Activated naive CD4-positive, alpha-beta T cell treated with anti-CD3 and anti-CD28 coated beads, Interleukin-2, amount 10 ng/mL, durations not matched to agents 7 days and 5 days (primary cell): ENCODE data around the gene SLC23A2.
"Not testable (repeated sequence)": the region's sequence is repeated elsewhere in the genome, so short reads cannot be mapped to it uniquely, and the experiment has no call there.

Experiments used
- CTCF ChIA-PET: fragments of 350-600 bp; sonication (Branson Sonifier 250); formaldehyde crosslinking; loops from one replicate; lab custom pipeline; 2021; ENCODE audit warnings: antibody characterized with exemption; lab: Charles Lee
- DNase-seq: peaks from one replicate; pipeline ENCODE4 v3.0.0-alpha.2; 2020
- H3K27ac Mint-ChIP-seq: one replicate; pipeline ENCODE4 v1.8.0; 2021; ENCODE audit warnings: mild to moderate bottlenecking, moderate library complexity, mixed read lengths
- H3K27me3 Mint-ChIP-seq: one replicate; pipeline ENCODE4 v1.8.0; 2021; ENCODE audit warnings: mild to moderate bottlenecking, mixed read lengths
- H3K36me3 Mint-ChIP-seq: one replicate; pipeline ENCODE4 v1.8.0; 2021; ENCODE audit warnings: mixed read lengths
- H3K4me1 Mint-ChIP-seq: one replicate; pipeline ENCODE4 v1.8.0; 2021; ENCODE audit warnings: mixed read lengths
- H3K4me3 Mint-ChIP-seq: one replicate; pipeline ENCODE4 v1.8.0; 2021; ENCODE audit warnings: mild to moderate bottlenecking, moderate library complexity, mixed read lengths
- H3K9me3 Mint-ChIP-seq: one replicate; pipeline ENCODE4 v1.8.0; 2021; ENCODE audit warnings: mixed read lengths

The SLC23A2 gene

GRCh38 chr20:4999788-5000187, 1.5 kb downstream of the SLC23A2 start:
- H3K36me3 Mint-ChIP-seq: peaks cover 7% of the 10 kb centered on the region
- peak overlapping the region; percentile 71 for H3K27ac Mint-ChIP-seq
- no peak for DNase-seq
- peaks cover 35% of the 10 kb centered on the region for H3K4me1 Mint-ChIP-seq
- CTCF ChIA-PET: interaction anchor here (0.6 to 2.1 kb wide), 4 partner anchors 57 to 101 kb away, joined by 3 to 7 read pairs (median 4); no protein-coding TSS in a partner anchor
- peaks cover 15% of the 10 kb centered on the region for H3K27me3 Mint-ChIP-seq
- H3K9me3 Mint-ChIP-seq: no peaks in the 10 kb centered on the region
- H3K4me3 Mint-ChIP-seq: peak overlapping the region; percentile 84

DNA sequence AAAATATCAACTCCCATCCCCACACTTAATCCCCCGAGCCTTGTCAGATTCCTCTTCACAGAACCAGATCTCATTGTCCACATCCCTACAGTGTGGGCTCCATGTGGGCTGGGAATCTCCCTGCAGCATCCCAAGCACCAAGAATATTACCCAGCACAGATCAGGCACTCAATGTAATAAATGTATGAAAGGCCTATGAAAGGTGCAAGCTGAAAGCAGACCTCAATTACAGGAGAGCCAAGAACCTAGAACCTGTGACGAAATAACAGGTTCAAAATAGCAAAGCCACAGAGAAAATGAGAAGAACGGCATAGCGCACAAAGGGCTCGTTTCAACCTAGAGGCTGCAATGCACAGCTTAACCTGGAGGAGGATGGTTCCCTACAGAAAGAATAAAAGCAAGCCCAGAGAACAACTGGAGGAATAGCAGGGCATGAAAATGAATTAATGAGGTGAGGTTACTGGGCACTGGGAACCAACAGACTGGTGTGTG, 3.1 kb downstream of the SLC23A2 start:
- Mint-ChIP-seq H3K27me3 (peaks cover 4% of the 10 kb centered on the region), H3K4me1 (peaks cover 35% of the 10 kb centered on the region), H3K36me3 (peaks cover 7% of the 10 kb centered on the region), H3K27ac (no peak overlapping the region), H3K9me3 (no peaks in the 10 kb centered on the region), H3K4me3 (peak overlapping the region; percentile 27)
- CTCF ChIA-PET: interaction anchor here (0.6 to 1.3 kb wide), 3 partner anchors 36 to 116 kb away, joined by 3 read pairs; no protein-coding TSS in a partner anchor
- no peak for DNase-seq

DNA sequence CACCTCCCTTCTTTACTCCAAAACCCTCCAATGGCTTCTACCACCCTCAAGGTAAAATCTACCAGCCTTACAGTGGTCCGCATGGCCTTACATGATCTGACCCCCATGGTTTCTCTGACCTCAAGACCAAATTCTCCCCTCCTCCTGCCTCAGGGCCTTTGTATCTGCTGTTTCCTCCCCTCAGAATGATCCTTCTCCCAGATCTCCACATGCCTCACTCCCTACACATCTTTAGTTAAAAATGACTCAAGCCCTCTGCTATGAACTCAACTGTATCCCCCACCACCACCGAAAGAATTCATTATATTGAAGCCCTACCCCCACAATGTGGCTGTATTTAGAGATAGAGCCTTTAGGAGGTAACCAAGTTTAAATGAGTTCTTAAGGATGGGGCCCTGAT, 4.1 kb downstream of the SLC23A2 start:
- H3K4me1 Mint-ChIP-seq: peaks cover 35% of the 10 kb centered on the region
- no peaks in the 10 kb centered on the region for H3K27me3 Mint-ChIP-seq
- H3K4me3 Mint-ChIP-seq: no peak overlapping the region
- no peak for DNase-seq
- peaks cover 7% of the 10 kb centered on the region for H3K36me3 Mint-ChIP-seq
- H3K27ac Mint-ChIP-seq: no peak overlapping the region
- CTCF ChIA-PET: no interaction called here
- no peaks in the 10 kb centered on the region for H3K9me3 Mint-ChIP-seq

GRCh38 chr20:4989570-4989969, 11.7 kb downstream of the SLC23A2 start:
- Mint-ChIP-seq H3K4me3 (no peak overlapping the region), H3K9me3 (no peaks in the 10 kb centered on the region), H3K27ac (no peak overlapping the region), H3K4me1 (peaks cover 10% of the 10 kb centered on the region), H3K36me3 (peaks cover 2% of the 10 kb centered on the region), H3K27me3 (no peaks in the 10 kb centered on the region)
- no peak for DNase-seq
- CTCF ChIA-PET: no interaction called here

- CTCF ChIA-PET: no interaction called here
- Mint-ChIP-seq H3K4me1 (peaks cover 13% of the 10 kb centered on the region), H3K9me3 (no peaks in the 10 kb centered on the region), H3K4me3 (no peak overlapping the region), H3K36me3 (peaks cover 2% of the 10 kb centered on the region), H3K27ac (peak overlapping the region; percentile 43), H3K27me3 (no peaks in the 10 kb centered on the region)
- no peak for DNase-seq
These were observed 14.2 kb downstream of the SLC23A2 start for GRCh38 chr20:4987130-4987529.

GRCh38 chr20:4985658-4986057, 15.7 kb downstream of the SLC23A2 start:
- H3K27ac Mint-ChIP-seq: no peak overlapping the region
- CTCF ChIA-PET: no interaction called here
- H3K9me3 Mint-ChIP-seq: no peaks in the 10 kb centered on the region
- DNase-seq: no peak
- H3K4me3 Mint-ChIP-seq: no peak overlapping the region
- peaks cover 2% of the 10 kb centered on the region for H3K36me3 Mint-ChIP-seq
- no peaks in the 10 kb centered on the region for H3K27me3 Mint-ChIP-seq
- H3K4me1 Mint-ChIP-seq: peaks cover 14% of the 10 kb centered on the region

DNA sequence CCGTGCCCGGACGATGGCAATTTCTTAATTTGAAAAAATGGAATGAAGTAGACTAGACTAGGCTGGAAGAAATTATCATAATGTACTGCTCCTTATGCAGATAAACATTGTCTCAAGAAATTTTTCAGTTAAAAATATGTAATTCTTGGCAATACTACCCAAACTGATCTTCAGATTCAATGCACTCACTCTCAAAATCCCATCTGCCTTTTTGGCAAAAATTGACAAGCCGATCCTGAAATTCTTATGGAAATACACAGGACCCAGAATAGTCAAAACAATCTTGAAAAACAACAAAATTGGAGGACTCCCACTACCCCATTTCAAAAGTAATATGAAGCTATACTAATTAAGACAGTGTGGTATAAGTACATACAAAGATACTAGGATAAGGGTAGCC, 19.0 kb downstream of the SLC23A2 start:
- no peak for DNase-seq
- Mint-ChIP-seq H3K4me3 (no peak overlapping the region), H3K27ac (no peak overlapping the region), H3K9me3 (no peaks in the 10 kb centered on the region), H3K27me3 (no peaks in the 10 kb centered on the region), H3K36me3 (peaks cover 2% of the 10 kb centered on the region), H3K4me1 (peaks cover 11% of the 10 kb centered on the region)
- CTCF ChIA-PET: interaction anchor here (0.7 kb wide), 1 partner anchor 119 kb away, joined by 3 read pairs; no protein-coding TSS in a partner anchor

- Mint-ChIP-seq H3K4me1 (peaks cover 15% of the 10 kb centered on the region), H3K27ac (no peak overlapping the region), H3K27me3 (no peaks in the 10 kb centered on the region), H3K4me3 (no peak overlapping the region), H3K9me3 (no peaks in the 10 kb centered on the region), H3K36me3 (peaks cover 2% of the 10 kb centered on the region)
- DNase-seq: no peak
- CTCF ChIA-PET: no interaction called here
These were observed 21.4 kb downstream of the SLC23A2 start for GRCh38 chr20:4979841-4980410.

GRCh38 chr20:4978050-4978918, 23.0 kb downstream of the SLC23A2 start:
- CTCF ChIA-PET: interaction anchor here (0.9 kb wide), 2 partner anchors 16 to 27 kb away, joined by 3 to 4 read pairs; no protein-coding TSS in a partner anchor
- Mint-ChIP-seq H3K27ac (peak overlapping the region; percentile 64), H3K9me3 (no peaks in the 10 kb centered on the region), H3K27me3 (no peaks in the 10 kb centered on the region), H3K4me1 (peaks cover 29% of the 10 kb centered on the region), H3K4me3 (no peak overlapping the region), H3K36me3 (peaks cover 2% of the 10 kb centered on the region)
- DNase-seq: no peak

GRCh38 chr20:4976014-4976413, 25.3 kb downstream of the SLC23A2 start:
- H3K27me3 Mint-ChIP-seq, H3K27ac Mint-ChIP-seq, H3K4me3 Mint-ChIP-seq, H3K36me3 Mint-ChIP-seq, CTCF ChIA-PET, H3K9me3 Mint-ChIP-seq, DNase-seq: not testable (repeated sequence)
- H3K4me1 Mint-ChIP-seq: peaks cover 40% of the 10 kb centered on the region

GRCh38 chr20:4973330-4974097, 27.8 kb downstream of the SLC23A2 start:
- peak; percentile 79 for DNase-seq
- Mint-ChIP-seq H3K27ac (peak overlapping the region; percentile 96), H3K27me3 (no peaks in the 10 kb centered on the region), H3K9me3 (no peaks in the 10 kb centered on the region), H3K4me1 (peaks cover 39% of the 10 kb centered on the region), H3K4me3 (peak overlapping the region; percentile 69), H3K36me3 (peaks cover 19% of the 10 kb centered on the region)
- CTCF ChIA-PET: interaction anchor here (0.5 to 1.7 kb wide), 7 partner anchors 16 to 160 kb away, joined by 3 to 8 read pairs (median 3); no protein-coding TSS in a partner anchor

GRCh38 chr20:4972506-4973251, 28.6 kb downstream of the SLC23A2 start:
- Mint-ChIP-seq H3K4me3 (peak overlapping the region; percentile 69), H3K27ac (peak overlapping the region; percentile 96)
- no peak for DNase-seq

GRCh38 chr20:4971064-4971463, 30.2 kb downstream of the SLC23A2 start:
- Mint-ChIP-seq H3K4me1 (peaks cover 41% of the 10 kb centered on the region), H3K36me3 (peaks cover 35% of the 10 kb centered on the region), H3K27ac (peak overlapping the region; percentile 21), H3K27me3 (no peaks in the 10 kb centered on the region), H3K9me3 (no peaks in the 10 kb centered on the region), H3K4me3 (no peak overlapping the region)
- DNase-seq: no peak
- CTCF ChIA-PET: no interaction called here

More at GRCh38 chr20:4972506-4973251, 28.6 kb downstream of the SLC23A2 start:
- peaks cover 39% of the 10 kb centered on the region for H3K4me1 Mint-ChIP-seq
- peaks cover 26% of the 10 kb centered on the region for H3K36me3 Mint-ChIP-seq
- H3K9me3 Mint-ChIP-seq: no peaks in the 10 kb centered on the region
- CTCF ChIA-PET: interaction anchor here (0.5 to 1.7 kb wide), 7 partner anchors 15 to 159 kb away, joined by 3 to 8 read pairs (median 3); no protein-coding TSS in a partner anchor
- no peaks in the 10 kb centered on the region for H3K27me3 Mint-ChIP-seq
